ENCODE measurements around the gene FAM50B.

The FAM50B gene

GRCh38 chr6:3871515-3871914, 22.3 kb downstream of the FAM50B start:
- TF ChIP-seq, protein P1, sequence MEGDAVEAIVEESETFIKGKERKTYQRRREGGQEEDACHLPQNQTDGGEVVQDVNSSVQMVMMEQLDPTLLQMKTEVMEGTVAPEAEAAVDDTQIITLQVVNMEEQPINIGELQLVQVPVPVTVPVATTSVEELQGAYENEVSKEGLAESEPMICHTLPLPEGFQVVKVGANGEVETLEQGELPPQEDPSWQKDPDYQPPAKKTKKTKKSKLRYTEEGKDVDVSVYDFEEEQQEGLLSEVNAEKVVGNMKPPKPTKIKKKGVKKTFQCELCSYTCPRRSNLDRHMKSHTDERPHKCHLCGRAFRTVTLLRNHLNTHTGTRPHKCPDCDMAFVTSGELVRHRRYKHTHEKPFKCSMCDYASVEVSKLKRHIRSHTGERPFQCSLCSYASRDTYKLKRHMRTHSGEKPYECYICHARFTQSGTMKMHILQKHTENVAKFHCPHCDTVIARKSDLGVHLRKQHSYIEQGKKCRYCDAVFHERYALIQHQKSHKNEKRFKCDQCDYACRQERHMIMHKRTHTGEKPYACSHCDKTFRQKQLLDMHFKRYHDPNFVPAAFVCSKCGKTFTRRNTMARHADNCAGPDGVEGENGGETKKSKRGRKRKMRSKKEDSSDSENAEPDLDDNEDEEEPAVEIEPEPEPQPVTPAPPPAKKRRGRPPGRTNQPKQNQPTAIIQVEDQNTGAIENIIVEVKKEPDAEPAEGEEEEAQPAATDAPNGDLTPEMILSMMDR (IDR thresholded peaks at IDR 0.05; ENCODE audit: extremely low read depth, insufficient read depth, missing control alignments): no peak
- DNase-seq (ENCODE audit: low spot score): no peak
- in situ Hi-C loops (cut with MboI; ENCODE audit: low pct_unique_long_range_greater_than_20kb, low sequenced_read_pairs, unreplicated experiment): no loop called here

GRCh38 chr6:3871939-3872338, 22.8 kb downstream of the FAM50B start:
- in situ Hi-C loops (cut with MboI; ENCODE audit: low pct_unique_long_range_greater_than_20kb, low sequenced_read_pairs, unreplicated experiment): no loop called here
- TF ChIP-seq, protein P1 (IDR thresholded peaks at IDR 0.05; ENCODE audit: extremely low read depth, insufficient read depth, missing control alignments): no peak
- no peak for DNase-seq (ENCODE audit: low spot score)

- no peak for DNase-seq (ENCODE audit: low spot score)
- TF ChIP-seq, protein P1 (IDR thresholded peaks at IDR 0.05; ENCODE audit: extremely low read depth, insufficient read depth, missing control alignments): no peak
- in situ Hi-C loops (cut with MboI; ENCODE audit: low pct_unique_long_range_greater_than_20kb, low sequenced_read_pairs, unreplicated experiment): no loop called here
Measured at GRCh38 chr6:3872370-3872854, 23.2 kb downstream of the FAM50B start.

DNA sequence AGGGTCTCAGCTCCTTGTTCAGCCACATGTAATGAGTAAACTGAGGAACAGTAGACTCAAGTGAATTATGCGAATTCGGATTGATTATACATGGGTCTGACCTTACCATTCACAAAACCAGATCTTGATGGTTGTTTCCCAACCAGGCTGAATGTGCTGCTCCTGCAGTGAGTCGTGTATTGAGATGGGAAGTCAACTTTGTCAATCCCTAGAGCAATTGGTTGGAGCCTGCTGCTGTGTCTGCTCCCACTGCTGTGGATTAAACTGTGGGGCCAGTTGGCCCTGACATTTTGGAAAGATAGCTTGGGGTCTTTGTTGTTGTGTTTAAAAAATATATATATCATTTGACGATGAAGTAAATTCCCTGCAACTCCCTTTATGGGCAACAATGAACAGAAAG, 23.9 kb downstream of the FAM50B start:
- DNase-seq (ENCODE audit: low spot score): no peak
- TF ChIP-seq, protein P1 (IDR thresholded peaks at IDR 0.05; ENCODE audit: extremely low read depth, insufficient read depth, missing control alignments): no peak
- in situ Hi-C loops (cut with MboI; ENCODE audit: low pct_unique_long_range_greater_than_20kb, low sequenced_read_pairs, unreplicated experiment): no loop called here

- TF ChIP-seq, protein P1 (IDR thresholded peaks at IDR 0.05; ENCODE audit: extremely low read depth, insufficient read depth, missing control alignments): no peak
- in situ Hi-C loops (cut with MboI; ENCODE audit: low pct_unique_long_range_greater_than_20kb, low sequenced_read_pairs, unreplicated experiment): no loop called here
- no peak for DNase-seq (ENCODE audit: low spot score)
Measured at GRCh38 chr6:3874069-3874468, 24.9 kb downstream of the FAM50B start.

- in situ Hi-C loops (cut with MboI; ENCODE audit: low pct_unique_long_range_greater_than_20kb, low sequenced_read_pairs, unreplicated experiment): no loop called here
- TF ChIP-seq, protein P1 (IDR thresholded peaks at IDR 0.05; ENCODE audit: extremely low read depth, insufficient read depth, missing control alignments): no peak
- DNase-seq (ENCODE audit: low spot score): no peak
Measured at GRCh38 chr6:3875486-3875885, 26.3 kb downstream of the FAM50B start.

GRCh38 chr6:3876101-3876500, 26.9 kb downstream of the FAM50B start:
- in situ Hi-C loops (cut with MboI; ENCODE audit: low pct_unique_long_range_greater_than_20kb, low sequenced_read_pairs, unreplicated experiment): no loop called here
- no peak for DNase-seq (ENCODE audit: low spot score)
- TF ChIP-seq, protein P1 (IDR thresholded peaks at IDR 0.05; ENCODE audit: extremely low read depth, insufficient read depth, missing control alignments): no peak
